Breast epithelium (tissue), 3 donors: ENCODE results near the gene DPH5.

Source experiments
- POLR2A ChIP-seq: fragments of 450-650 bp; IDR thresholded peaks from one replicate; pipeline ENCODE4 v1.6.1; 2016; ENCODE audit warnings: antibody characterized with exemption, mild to moderate bottlenecking, moderate library complexity
- POLR2AphosphoS5 ChIP-seq, 3 donors: sonication (generic); formaldehyde crosslinking; IDR thresholded peaks; one replicate each; pipeline ENCODE4 v1.6.1; 2017; ENCODE audit warnings: antibody characterized with exemption in 3 of 3
- TF ChIP-seq, protein P1 (sequence below), 3 donors: fragments of 450-650 bp; IDR thresholded peaks; one replicate each; pipeline ENCODE4 v1.5.1; 2016 to 2017; ENCODE audit warnings: antibody characterized with exemption in 3 of 3, mild to moderate bottlenecking in 3 of 3, moderate library complexity in 3 of 3

DNA sequence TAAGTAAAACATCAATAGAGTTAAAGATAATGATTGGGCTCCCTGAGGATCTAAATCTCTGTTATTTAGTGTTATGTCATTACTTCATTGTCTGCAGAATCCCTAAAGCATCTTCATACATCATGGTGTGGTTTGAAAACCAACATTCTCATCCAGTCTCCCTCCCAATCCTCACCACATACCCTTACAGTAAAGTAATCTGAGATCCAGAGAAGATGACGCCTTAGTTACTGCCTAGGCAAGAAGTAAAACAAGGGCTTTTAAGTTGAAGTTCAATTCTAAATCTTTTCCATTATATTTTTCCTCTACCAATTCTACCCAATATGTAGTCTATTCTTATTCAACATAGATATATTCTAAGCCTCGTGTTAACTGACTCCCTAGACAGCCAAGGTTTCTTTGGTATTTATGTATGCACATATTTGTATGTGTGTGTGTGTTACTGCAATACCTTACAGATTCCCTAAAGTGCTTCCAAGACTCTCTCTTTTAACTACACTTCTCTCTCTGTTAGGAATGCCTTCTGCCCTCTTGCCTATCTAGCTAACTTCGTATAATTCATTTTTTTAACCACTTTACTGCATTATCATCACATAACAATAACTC, 17.3 kb downstream of the DPH5 start:
- no peak for TF ChIP-seq POLR2A
- no peak for TF ChIP-seq POLR2AphosphoS5 (IDR thresholded peaks at IDR 0.05)
- TF ChIP-seq, protein P1, sequence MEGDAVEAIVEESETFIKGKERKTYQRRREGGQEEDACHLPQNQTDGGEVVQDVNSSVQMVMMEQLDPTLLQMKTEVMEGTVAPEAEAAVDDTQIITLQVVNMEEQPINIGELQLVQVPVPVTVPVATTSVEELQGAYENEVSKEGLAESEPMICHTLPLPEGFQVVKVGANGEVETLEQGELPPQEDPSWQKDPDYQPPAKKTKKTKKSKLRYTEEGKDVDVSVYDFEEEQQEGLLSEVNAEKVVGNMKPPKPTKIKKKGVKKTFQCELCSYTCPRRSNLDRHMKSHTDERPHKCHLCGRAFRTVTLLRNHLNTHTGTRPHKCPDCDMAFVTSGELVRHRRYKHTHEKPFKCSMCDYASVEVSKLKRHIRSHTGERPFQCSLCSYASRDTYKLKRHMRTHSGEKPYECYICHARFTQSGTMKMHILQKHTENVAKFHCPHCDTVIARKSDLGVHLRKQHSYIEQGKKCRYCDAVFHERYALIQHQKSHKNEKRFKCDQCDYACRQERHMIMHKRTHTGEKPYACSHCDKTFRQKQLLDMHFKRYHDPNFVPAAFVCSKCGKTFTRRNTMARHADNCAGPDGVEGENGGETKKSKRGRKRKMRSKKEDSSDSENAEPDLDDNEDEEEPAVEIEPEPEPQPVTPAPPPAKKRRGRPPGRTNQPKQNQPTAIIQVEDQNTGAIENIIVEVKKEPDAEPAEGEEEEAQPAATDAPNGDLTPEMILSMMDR (IDR thresholded peaks at IDR 0.05) = no peak
